Liver (tissue), 3 donors: ENCODE measurements around the gene VAPB.

Experiments used
- EGR1 ChIP-seq, 2 donors: IDR thresholded peaks; 2 replicates each; pipeline ENCODE4 v1.6.1; 2016 to 2018; ENCODE audit warnings: antibody characterized with exemption in 2 of 2, low read depth in 2 of 2
- FOXA1 ChIP-seq: IDR thresholded peaks from 2 replicates; pipeline ENCODE4 v1.6.1; 2016; ENCODE audit warnings: antibody characterized with exemption
- FOXA2 ChIP-seq: IDR thresholded peaks from 2 replicates; pipeline ENCODE4 v1.6.1; 2016; ENCODE audit warnings: antibody characterized with exemption
- GABPA ChIP-seq, 2 donors: IDR thresholded peaks in 1 of 2; conservative IDR thresholded peaks in 1 of 2; 2 replicates each; pipeline ENCODE4 v1.6.1; 2016; ENCODE audit warnings: antibody characterized with exemption in 2 of 2, mild to moderate bottlenecking in 1 of 2, moderate library complexity in 1 of 2
- HNF4G ChIP-seq: IDR thresholded peaks from 2 replicates; pipeline ENCODE4 v1.6.1; 2016; ENCODE audit warnings: antibody characterized with exemption
- SP1 ChIP-seq: IDR thresholded peaks from 2 replicates; pipeline ENCODE4 v1.6.1; 2018; ENCODE audit warnings: antibody characterized with exemption, mild to moderate bottlenecking
- YY1 ChIP-seq: IDR thresholded peaks from 2 replicates; pipeline ENCODE4 v1.6.1; 2016; ENCODE audit warnings: antibody characterized with exemption, mild to moderate bottlenecking
- TF ChIP-seq, protein P1 (sequence below): fragments of 150-350 bp; IDR thresholded peaks from 2 replicates; pipeline ENCODE4 v1.5.1; 2017; ENCODE audit warnings: improper control_type of control experiment, low read depth, low read length; ENCODE audit not compliant: missing input control
- TF ChIP-seq, protein P2 (sequence below): IDR thresholded peaks from 2 replicates; pipeline ENCODE4 v1.6.1; 2016; ENCODE audit warnings: antibody characterized with exemption
- TF ChIP-seq, protein P3 (sequence below): IDR thresholded peaks from 2 replicates; pipeline ENCODE4 v1.6.1; 2016; ENCODE audit warnings: antibody characterized with exemption
- TF ChIP-seq, protein P4 (sequence below): IDR thresholded peaks from 2 replicates; pipeline ENCODE4 v1.6.1; 2016; ENCODE audit warnings: antibody characterized with exemption, mild to moderate bottlenecking
- donor health status: healthy.
- donor health status: healthy.

DNA sequence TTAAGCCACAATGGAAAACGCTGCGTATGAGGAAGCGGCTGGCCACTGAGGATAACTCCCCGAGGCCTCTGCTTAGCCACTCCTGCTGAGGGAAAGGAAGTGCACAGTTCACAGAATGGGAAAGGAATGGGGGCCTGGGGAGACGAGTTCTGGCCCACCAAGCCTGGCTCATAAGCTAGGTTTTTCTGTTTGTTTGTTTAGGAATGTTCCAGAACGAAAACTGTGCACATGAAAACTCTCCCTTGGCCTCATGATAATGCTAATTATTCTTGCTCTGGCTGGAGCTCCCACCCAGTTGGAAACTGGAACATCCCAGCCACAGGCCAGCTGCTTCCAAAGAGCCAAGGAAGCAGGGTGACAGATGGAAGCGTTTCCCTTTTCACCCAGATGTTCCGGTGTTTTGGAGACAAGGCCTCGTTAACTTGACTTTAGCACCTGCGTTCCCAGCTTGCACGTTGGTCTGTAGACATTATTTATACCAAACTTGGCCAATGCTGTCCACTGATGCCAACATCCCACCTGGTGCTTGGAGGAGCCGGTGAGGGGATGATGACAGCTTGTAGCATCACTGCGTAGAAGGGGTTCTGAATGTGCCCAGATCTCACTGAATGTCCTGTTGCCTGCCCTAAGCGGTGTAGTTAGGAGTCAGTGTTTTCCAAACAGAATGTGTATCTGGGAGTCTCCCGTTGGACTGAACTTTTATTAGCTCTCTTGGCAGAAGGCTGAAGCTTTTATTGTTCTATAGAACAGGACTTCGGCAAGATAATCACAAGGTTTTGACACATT lies 91.7 kb downstream of the VAPB start:
- TF ChIP-seq, protein P1, sequence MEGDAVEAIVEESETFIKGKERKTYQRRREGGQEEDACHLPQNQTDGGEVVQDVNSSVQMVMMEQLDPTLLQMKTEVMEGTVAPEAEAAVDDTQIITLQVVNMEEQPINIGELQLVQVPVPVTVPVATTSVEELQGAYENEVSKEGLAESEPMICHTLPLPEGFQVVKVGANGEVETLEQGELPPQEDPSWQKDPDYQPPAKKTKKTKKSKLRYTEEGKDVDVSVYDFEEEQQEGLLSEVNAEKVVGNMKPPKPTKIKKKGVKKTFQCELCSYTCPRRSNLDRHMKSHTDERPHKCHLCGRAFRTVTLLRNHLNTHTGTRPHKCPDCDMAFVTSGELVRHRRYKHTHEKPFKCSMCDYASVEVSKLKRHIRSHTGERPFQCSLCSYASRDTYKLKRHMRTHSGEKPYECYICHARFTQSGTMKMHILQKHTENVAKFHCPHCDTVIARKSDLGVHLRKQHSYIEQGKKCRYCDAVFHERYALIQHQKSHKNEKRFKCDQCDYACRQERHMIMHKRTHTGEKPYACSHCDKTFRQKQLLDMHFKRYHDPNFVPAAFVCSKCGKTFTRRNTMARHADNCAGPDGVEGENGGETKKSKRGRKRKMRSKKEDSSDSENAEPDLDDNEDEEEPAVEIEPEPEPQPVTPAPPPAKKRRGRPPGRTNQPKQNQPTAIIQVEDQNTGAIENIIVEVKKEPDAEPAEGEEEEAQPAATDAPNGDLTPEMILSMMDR, result no peak
- TF ChIP-seq YY1 (no peak), FOXA2 (no peak), SP1 (no peak), GABPA (IDR thresholded peaks at IDR 0.05 in 1 of 2, conservative IDR thresholded peaks at IDR 0.05 in 1 of 2) (no peak), EGR1 (IDR thresholded peaks at IDR 0.05; ENCODE audit: low read depth in 2 of 2) (no peak), HNF4G (no peak), FOXA1 (no peak)
- TF ChIP-seq, protein P2, sequence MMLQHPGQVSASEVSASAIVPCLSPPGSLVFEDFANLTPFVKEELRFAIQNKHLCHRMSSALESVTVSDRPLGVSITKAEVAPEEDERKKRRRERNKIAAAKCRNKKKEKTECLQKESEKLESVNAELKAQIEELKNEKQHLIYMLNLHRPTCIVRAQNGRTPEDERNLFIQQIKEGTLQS, result no peak
- TF ChIP-seq, protein P3, sequence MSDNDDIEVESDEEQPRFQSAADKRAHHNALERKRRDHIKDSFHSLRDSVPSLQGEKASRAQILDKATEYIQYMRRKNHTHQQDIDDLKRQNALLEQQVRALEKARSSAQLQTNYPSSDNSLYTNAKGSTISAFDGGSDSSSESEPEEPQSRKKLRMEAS, result no peak
- TF ChIP-seq, protein P4, sequence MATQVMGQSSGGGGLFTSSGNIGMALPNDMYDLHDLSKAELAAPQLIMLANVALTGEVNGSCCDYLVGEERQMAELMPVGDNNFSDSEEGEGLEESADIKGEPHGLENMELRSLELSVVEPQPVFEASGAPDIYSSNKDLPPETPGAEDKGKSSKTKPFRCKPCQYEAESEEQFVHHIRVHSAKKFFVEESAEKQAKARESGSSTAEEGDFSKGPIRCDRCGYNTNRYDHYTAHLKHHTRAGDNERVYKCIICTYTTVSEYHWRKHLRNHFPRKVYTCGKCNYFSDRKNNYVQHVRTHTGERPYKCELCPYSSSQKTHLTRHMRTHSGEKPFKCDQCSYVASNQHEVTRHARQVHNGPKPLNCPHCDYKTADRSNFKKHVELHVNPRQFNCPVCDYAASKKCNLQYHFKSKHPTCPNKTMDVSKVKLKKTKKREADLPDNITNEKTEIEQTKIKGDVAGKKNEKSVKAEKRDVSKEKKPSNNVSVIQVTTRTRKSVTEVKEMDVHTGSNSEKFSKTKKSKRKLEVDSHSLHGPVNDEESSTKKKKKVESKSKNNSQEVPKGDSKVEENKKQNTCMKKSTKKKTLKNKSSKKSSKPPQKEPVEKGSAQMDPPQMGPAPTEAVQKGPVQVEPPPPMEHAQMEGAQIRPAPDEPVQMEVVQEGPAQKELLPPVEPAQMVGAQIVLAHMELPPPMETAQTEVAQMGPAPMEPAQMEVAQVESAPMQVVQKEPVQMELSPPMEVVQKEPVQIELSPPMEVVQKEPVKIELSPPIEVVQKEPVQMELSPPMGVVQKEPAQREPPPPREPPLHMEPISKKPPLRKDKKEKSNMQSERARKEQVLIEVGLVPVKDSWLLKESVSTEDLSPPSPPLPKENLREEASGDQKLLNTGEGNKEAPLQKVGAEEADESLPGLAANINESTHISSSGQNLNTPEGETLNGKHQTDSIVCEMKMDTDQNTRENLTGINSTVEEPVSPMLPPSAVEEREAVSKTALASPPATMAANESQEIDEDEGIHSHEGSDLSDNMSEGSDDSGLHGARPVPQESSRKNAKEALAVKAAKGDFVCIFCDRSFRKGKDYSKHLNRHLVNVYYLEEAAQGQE, result no peak
